DMS79 (cell line): ENCODE results near the gene TET1.
"Not testable (repeated sequence)": the region's sequence is repeated elsewhere in the genome, so short reads cannot be mapped to it uniquely, and the experiment has no call there.

Experiments
- DNase-seq: peaks from one replicate; lab custom pipeline; 2025; lab: John Stamatoyannopoulos, UW

The TET1 gene

DNA sequence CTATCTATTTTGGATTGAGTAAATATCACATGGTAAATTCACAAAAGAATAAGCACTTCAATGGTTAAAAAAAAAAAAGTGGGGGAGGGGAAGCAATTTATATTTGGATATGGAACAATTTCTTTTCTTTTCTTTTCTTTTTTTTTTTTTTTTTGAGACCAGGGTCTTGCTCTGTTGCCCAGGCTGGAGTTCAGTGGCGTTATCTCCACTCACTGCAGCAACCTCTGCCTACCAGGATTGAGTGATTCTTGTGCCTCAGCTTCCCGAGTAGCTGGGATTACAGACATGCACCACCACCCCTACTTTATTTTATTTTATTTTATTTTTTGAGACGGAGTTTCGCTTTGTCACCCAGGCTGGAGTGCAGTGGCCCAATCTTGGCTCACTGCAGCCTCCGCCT lies 148.8 kb downstream of the TET1 start:
- not testable (repeated sequence) for DNase-seq

DNA sequence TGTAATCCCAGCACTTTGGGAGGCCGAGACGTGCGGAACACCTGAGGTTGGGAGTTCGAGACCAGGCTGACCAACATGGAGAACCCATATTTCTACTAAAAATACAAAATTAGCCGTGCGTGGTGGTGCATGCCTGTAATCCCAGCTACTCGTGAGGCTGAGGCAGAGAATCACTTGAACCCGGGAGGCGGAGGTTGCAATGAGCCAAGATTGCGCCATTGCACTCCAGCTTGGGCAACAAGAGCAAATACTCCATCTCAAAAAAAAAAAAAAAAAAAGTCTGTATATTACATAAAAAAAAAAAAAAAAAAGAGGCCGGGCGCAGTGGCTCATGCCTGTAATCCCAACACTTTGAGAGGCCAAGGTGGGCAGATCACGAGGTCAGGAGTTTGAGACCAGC lies 152.9 kb downstream of the TET1 start:
- DNase-seq = not testable (repeated sequence)

DNA sequence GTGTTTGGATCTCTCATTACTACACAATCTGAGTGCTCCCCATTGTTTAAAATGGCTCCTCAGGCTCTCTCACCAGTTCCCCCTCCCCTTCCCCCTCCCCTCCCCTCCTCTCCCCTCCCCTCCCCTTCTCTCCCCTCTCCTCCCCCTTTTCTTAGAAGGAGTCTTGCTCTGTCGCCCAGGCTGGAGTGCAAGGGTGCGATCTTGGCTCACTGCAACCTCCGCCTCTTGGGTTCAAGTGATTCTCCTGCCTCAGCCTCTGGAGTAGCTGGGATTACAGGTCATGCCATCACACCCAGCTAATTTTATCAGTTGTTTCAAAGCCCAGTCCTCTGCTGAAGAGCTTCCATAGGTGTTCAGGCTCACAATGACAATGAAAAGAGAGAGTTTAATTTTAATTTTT lies 157.3 kb downstream of the TET1 start:
- DNase-seq = no peak

DNA sequence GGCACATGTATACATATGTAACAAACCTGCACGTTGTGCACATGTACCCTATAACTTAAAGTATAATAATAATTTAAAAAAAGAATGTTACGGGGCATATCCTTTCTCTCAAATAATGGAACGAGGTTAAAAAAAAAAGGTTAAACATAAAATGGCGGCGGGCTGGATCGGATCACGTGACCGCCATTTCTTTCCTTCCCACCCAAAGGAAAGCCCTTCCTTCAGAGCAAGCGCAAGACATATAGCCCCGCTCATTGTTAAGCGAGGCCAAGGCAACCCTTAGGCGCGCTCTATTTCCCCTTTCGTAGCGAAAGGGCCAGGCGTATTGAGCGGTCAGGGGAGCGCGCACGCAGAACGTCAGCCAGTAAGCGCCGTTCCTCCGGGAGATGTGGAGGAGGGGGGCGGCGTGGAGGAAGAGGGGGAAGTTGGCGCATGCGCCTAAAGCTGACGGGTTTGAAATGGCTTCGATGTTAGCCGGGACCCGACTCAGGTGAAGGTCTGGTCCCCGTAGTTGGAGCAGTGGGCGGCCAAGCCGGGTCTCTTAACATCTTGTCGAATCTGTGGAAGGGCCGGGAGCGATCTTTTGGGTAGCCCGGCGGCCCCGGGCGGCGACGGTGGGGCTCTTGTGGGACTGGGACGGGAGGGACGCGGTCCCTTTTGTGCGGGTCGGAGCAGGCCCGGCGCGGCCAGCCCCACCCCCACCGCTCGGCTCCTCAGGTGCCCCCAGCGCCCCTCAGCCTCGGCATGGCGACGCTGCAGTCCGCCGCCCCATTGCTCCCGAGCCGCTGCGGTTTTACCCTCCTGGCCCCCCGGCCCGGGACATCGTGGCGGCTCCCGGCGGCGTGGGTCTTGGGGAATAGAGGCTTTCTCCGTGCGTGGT lies 160.9 kb downstream of the TET1 start, which contains the start of gene CCAR1:
TSS of gene CCAR1 (plus strand) at position 447 of the 880 bp plus-strand sequence. CDS start 1,266 bp downstream, outside the sequence.
- peak; percentile 90 for DNase-seq

DNA sequence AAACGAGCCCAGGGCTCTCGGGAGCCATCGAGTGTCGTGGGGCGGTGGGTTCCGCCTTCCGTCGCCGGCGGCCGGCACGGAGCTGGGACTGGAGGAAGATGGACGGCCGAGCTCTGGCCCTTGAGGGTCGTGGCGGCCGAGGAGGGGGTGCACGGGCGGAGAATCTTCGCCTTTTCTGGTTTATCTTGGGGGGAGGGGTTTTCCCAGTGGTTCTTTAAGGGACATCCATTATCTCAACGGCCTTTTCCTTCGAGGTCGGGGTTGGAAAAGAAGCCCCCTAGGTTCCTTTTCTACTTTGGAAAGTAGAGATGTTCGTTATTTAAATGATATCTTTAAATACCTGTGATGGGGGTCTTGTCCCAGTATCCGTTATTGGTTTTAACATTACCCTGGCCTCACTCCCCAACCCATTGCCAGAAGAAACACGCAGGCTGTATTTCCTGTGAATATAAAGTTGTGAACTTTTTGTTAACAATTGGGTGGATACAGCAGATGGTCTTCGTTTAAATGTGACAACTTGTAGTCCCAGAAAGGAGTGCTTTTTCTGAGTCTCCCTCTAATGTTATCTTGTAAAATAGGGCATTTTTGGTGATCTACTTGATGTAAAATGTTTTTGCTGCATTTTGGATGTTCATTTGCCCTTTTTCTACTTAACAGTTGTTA lies 161.7 kb downstream of the TET1 start:
- DNase-seq = no peak

DNA sequence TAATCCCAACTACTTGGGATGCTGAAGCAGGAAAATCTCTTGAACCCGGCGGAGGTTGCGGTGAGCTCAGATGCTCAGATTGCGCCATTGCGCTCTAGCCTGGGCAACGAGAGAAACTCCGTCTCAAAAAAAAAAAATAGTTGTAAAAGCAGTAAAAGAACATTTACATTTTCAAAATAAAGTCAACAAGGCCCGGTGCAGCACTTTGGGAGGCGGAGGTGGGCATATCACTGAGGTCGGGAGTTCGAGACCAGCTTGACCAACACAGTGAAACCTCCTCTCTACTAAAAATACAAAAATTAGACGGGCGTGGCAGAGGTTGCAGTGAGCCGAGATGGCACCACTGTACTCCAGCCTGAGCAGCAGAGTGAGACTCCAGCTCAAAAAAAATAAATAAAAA lies 164.9 kb downstream of the TET1 start:
- no peak for DNase-seq

DNA sequence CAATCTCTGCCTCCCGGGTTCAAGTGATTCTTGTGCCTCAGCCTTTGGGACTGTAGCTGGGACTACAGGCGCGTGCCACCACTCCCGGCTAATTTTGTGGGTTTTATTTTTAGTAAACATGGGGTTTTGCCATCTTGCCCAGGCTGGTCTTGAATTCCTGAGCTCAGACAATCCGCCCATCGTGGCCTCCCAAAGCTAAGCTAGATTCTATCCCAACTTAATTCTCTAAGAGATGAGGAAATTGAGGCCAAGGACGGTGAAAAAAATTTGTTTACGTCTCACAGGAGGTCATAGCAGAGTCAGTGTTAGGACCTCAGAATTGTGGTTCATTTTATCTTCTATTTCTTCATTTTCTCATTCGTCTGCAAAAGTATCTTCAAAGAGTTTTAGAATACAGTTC lies 167.0 kb downstream of the TET1 start:
- no peak for DNase-seq

DNA sequence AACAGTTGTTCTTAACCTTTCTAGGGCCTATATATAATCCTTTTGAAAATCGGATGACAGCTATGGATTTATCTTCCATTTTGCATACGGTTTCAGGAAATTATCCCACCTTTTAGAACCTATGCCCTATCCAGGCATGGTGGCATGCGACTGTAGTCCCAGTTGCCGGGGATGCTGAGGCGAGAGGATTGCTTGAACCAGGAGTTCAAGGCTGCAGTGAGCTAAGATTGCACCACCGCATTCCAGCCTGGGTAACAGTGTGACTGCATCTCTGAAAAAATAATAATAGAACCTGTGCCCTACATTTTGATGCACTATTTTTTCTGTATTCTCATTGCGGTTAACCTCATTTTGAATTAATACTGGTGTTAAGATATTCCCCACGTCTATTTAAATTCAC lies 172.5 kb downstream of the TET1 start:
- DNase-seq = no peak

DNA sequence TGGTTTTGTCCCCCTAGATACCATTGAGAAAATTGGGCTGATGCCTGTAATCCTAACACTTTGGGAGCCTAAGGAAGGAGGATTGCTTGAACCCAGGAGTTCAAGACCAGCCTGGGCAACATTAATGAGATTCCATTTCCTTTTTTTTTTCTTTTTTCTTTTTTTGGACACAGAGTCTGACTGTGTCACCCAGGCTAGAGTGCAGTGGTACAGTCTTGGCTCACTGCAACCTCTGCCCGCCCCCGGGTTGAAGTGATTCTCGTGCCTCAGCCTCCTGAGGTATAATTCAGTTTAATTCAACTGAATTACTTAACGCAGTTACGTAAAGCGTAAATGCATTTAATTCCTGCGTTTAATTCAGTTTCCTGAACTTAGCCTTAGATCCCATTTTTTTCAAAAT lies 174.2 kb downstream of the TET1 start:
- no peak for DNase-seq

DNA sequence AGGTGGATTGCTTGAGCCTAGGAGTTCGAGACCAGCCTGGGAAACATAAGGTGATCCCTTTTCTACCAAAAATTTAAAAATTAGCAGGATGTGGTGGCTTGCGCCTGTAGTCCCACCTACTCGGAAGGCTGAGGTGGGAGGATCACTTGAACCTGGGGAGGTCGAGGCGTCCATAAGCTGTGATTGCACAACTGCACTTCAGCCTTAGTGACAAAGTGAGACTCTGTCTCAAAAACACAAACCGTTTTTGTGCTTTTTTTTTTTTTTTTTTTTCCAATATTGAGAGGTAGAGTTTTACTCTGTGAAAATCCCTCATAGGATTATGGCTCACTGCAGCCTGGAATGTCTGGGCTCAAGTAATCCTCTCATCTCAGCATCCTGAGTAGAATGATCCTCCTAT lies 175.0 kb downstream of the TET1 start:
- no peak for DNase-seq

DNA sequence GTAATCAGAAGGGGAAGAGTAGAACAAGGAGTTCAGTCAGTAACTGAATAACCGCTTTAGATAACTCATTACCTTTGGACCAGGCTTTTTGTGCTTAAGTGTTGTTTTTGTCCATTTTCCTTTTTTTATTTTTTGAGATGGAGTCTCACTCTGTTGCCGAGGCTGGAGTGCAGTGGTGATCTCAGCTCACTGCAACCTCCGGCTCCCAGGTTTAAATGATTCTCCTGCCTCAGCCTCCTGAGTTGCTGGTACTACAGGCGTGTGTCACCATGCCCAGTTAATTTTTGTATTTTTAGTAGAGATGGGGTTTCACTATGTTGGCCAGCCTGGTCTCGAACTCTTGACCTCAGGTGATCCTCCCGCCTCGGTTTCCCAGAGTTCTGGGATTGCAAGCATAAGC lies 175.6 kb downstream of the TET1 start:
- DNase-seq = not testable (repeated sequence)

DNA sequence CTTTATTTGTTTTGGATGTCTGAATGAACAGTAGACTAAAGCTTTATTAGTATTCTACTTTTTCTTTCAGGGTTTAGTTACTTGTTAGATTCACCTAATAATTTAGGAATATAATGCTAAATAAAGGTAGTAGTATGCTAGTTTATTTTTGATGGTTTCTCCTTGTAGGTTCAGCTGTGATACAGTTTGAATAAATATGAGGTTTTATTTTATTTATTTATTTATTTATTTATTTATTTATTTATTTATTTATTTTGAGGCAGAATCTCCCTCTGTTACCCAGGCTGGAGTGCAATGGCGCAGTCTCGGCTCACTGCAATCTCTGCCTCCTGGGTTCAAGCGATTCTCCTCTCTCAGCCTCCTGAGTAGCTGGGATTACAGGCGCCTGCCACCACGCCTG lies 180.5 kb downstream of the TET1 start:
- DNase-seq = not testable (repeated sequence)

DNA sequence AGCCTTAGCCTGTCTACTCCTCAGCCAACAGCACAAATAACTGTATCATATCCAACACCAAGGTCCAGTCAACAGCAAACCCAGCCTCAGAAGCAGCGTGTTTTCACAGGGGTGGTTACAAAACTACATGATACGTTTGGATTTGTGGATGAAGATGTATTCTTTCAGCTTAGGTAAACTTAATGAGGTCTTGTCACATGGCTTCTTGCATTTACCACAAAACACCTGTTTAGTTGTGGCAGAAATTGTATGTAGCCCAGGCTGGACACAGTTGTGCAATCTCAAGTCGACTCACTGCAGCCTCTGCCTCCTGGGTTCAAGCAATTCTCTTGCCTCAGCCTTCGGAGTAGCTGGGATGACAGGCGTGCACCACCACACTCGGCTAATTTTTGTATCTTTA lies 182.3 kb downstream of the TET1 start:
- no peak for DNase-seq
